ENCODE results near the gene KCNH3. TPM values are rescaled to one million over a fixed set of nuclear protein-coding genes. Genes with fewer than 3 reads are reported as not detected.

Gene KCNH3
- total RNA-seq, 2 experiments from 2014 or later: 0.58 to 0.90 TPM

DNA sequence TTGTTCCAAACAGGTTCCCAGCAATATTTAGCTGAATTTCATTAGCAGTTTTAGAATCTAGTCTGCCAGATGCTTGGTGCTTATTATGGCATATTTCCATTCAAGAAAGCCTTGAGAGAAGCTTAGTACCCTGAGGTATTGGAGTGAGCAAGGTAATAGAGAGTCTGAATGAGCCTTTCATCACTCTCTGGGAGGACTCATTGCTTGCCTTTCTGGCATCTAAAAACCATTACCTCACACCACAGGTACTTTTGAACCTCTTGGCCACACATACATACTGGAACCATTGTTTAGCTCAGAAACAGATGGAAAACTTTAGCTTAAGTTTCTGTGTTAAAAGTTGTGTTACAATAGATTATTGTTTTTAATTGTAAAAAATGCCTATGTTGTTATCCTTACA, 27.4 kb upstream of the KCNH3 start:
- no peak for DNase-seq
- Mint-ChIP-seq H3K27me3 (no peaks in the 10 kb centered on the region), H3K4me3 (no peak overlapping the region), H3K9me3 (no peaks in the 10 kb centered on the region), H3K4me1 (peaks cover 1% of the 10 kb centered on the region), H3K27ac (no peak overlapping the region), H3K36me3 (ENCODE audit: low read depth) (no peaks in the 10 kb centered on the region)
- CTCF ChIA-PET: interaction anchor here (0.5 to 7.3 kb wide), 6 partner anchors 9 to 361 kb away, joined by 3 to 237 read pairs (median 6); partner anchors contain the start of gene DNAJC22
- POLR2A ChIA-PET: interaction anchor here (1.6 to 2.6 kb wide), 2 partner anchors 144 to 153 kb away, joined by 7 to 8 read pairs; partner anchors contain the start of gene SPATS2

DNA sequence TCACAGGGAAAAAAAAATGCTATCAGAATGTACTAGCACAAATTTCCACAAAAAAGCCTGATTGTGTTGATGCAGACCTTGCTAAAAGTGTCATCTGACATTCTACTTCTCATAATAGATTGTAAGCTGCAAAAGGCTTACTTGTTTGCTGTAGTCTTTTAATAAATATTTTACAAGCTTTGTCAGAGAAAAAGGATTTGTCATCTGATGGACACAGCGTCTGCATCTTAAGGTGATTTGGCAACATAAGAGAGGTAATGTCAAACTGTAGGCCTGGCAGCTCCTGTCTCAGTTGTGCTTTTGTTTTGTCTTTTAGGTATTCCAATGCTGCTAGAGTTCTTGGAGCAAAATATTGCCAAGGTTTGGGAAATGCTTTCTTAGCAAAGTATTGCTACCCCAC, 26.3 kb upstream of the KCNH3 start:
- CTCF ChIA-PET: interaction anchor here (0.6 to 7.3 kb wide), 13 partner anchors 10 to 224 kb away, joined by 3 to 237 read pairs (median 4); partner anchors contain the start of genes DNAJC22 and TROAP
- POLR2A ChIA-PET: interaction anchor here (1.0 to 2.6 kb wide), 2 partner anchors 146 to 154 kb away, joined by 3 to 8 read pairs; no protein-coding TSS in a partner anchor
- Mint-ChIP-seq H3K27ac (no peak overlapping the region), H3K9me3 (no peaks in the 10 kb centered on the region), H3K4me1 (peaks cover 1% of the 10 kb centered on the region), H3K27me3 (no peaks in the 10 kb centered on the region), H3K4me3 (no peak overlapping the region), H3K36me3 (ENCODE audit: low read depth) (no peaks in the 10 kb centered on the region)
- DNase-seq: no peak

DNA sequence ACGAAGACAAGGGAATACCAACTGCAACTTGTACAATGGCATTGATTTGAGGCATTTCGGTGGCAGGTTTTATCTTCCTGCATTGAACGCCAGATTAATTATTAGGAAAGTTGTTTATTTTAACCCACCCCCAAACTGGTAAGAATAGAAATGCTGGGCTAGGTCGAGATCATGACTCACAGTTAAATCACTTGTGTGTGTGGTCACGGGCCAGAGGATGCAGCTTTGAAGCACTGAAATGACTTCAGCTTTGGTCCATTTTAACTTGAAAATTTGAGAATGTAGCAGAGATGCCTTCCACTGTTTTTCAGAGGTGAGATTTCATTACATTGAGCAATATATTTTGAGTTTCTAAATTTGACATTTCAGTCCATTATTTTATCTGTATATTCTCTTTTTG, 23.6 kb upstream of the KCNH3 start:
- POLR2A ChIA-PET: interaction anchor here (2.8 kb wide), 1 partner anchor 157 kb away, joined by 14 read pairs; no protein-coding TSS in a partner anchor
- no peak overlapping the region for H3K27ac Mint-ChIP-seq
- CTCF ChIA-PET: interaction anchor here (0.5 to 7.3 kb wide), 11 partner anchors 11 to 168 kb away, joined by 3 to 237 read pairs (median 4); partner anchors contain the start of genes DNAJC22 and SPATS2
- no peaks in the 10 kb centered on the region for H3K27me3 Mint-ChIP-seq
- no peaks in the 10 kb centered on the region for H3K36me3 Mint-ChIP-seq (ENCODE audit: low read depth)
- H3K4me3 Mint-ChIP-seq: no peak overlapping the region
- H3K9me3 Mint-ChIP-seq: no peaks in the 10 kb centered on the region
- no peak for DNase-seq
- peaks cover 1% of the 10 kb centered on the region for H3K4me1 Mint-ChIP-seq

DNA sequence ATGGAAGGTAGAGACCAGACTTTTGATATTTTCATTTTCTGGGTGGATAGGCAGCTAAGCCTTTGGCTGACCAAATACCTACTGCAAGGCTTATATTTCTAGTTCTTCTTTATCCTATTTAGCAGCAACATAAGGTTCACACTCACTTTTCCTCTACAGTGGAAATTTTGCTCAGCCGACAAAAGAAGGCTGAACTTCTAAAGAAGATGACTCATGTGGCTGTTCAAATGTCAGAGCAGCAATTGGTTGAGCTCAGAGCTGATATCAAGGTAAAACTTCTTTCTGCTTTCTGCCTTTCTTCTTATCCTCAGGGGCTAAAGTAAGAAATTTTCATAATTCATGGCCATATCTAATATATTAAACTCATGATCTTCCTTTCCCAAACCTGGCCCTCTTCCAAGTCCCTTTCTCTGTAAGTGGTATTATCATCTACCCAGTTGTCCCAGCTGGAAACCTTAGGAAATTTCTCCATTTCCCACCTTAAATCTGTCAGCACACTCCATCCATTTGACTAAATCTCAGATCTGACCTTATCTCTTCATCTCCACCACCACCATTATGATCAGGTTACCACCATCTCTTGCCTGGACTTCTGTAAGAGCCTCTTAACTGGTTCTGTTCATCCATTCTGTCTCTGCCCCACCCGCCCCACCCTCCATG, 19.8 kb upstream of the KCNH3 start:
- ChIA-PET CTCF (interaction anchor here (0.6 to 4.9 kb wide), 4 partner anchors 10 to 177 kb away, joined by 3 to 53 read pairs (median 4); no protein-coding TSS in a partner anchor), POLR2A (no interaction called here)
- Mint-ChIP-seq H3K4me3 (no peak overlapping the region), H3K4me1 (peaks cover 1% of the 10 kb centered on the region), H3K27ac (no peak overlapping the region), H3K9me3 (no peaks in the 10 kb centered on the region), H3K36me3 (ENCODE audit: low read depth) (no peaks in the 10 kb centered on the region), H3K27me3 (no peaks in the 10 kb centered on the region)
- no peak for DNase-seq

DNA sequence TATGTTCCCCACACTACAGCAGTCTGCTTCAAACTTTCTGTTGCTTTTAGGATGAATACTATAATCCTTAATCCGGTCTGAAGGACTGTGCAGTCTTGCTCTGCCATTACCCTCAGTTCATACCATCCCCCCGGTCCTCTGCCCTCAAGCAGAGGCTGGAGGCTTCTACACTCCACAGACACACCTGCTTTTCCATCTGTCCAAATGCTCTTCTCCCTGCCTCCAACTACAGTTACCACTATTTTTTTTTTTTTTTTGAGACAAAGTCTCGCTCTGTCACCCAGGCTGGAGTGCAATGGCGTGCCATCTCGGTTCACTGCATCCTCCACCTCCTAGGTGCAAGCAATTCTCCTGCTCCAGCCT, 19.3 kb upstream of the KCNH3 start:
- Mint-ChIP-seq H3K4me3 (no peak overlapping the region), H3K36me3 (ENCODE audit: low read depth) (no peaks in the 10 kb centered on the region), H3K27ac (no peak overlapping the region), H3K27me3 (no peaks in the 10 kb centered on the region), H3K4me1 (peaks cover 1% of the 10 kb centered on the region), H3K9me3 (no peaks in the 10 kb centered on the region)
- no peak for DNase-seq
- CTCF ChIA-PET: interaction anchor here (0.6 to 4.9 kb wide), 4 partner anchors 10 to 177 kb away, joined by 3 to 53 read pairs (median 4); no protein-coding TSS in a partner anchor
- POLR2A ChIA-PET: no interaction called here

DNA sequence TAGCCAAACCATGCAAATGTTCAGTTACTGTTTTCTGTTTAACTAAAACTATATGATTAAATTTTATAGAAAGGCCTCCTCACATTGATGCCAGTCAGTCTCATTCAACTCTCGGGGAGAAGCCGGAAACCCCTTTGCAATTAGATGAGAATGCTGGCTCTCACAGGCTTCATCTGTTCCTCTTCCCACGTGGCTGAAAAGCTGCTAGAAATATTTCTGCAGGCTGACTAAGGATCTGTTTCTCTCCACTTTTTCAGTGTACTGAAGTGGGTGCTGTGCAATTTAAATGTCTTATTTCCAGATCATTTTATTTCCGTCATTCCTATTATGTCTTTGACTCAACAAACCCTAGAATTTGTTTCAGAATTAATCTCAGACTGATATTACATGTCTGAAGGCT, 17.4 kb upstream of the KCNH3 start:
- no peaks in the 10 kb centered on the region for H3K4me1 Mint-ChIP-seq
- ChIA-PET POLR2A (no interaction called here), CTCF (no interaction called here)
- no peak for DNase-seq
- H3K27ac Mint-ChIP-seq: no peak overlapping the region
- no peaks in the 10 kb centered on the region for H3K9me3 Mint-ChIP-seq
- peaks cover 2% of the 10 kb centered on the region for H3K36me3 Mint-ChIP-seq (ENCODE audit: low read depth)
- H3K4me3 Mint-ChIP-seq: no peak overlapping the region
- H3K27me3 Mint-ChIP-seq: no peaks in the 10 kb centered on the region

DNA sequence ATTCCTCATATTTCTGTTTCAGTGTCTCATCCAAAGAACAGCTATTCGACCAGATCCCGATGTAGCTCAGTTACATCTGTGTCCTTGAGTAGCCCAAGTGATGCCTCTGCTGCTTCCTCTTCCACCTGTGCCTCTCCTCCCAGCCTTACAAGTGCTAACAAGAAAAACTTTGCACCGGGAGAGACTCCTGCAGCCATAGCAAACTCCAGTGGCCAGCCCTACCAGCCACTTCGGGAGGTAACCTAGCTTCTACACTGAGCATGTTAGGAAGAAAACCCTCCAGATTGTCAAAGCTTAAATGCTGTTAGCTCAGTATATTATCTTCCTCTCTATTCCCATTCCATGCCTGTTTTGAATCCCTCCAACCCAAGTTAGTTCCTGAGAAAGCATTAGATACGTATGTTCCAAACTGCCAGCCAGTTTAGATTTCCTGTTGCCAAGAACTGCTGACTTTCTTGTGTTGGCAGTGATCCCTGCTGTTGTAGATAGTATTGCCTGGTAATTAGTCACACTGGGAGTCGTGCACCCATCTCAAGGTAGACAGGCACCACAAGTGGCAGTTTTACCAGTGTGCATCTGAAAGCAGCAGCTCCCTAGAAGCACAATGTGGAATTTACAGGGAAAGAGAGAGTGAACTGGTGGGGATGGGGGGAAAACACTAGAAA, 14.0 kb upstream of the KCNH3 start:
- Mint-ChIP-seq H3K4me1 (no peaks in the 10 kb centered on the region), H3K27me3 (no peaks in the 10 kb centered on the region), H3K4me3 (no peak overlapping the region), H3K36me3 (ENCODE audit: low read depth) (peaks cover 3% of the 10 kb centered on the region), H3K9me3 (no peaks in the 10 kb centered on the region), H3K27ac (no peak overlapping the region)
- no peak for DNase-seq
- CTCF ChIA-PET: interaction anchor here (1.1 to 1.2 kb wide), 2 partner anchors 26 to 167 kb away, joined by 3 read pairs; no protein-coding TSS in a partner anchor
- POLR2A ChIA-PET: no interaction called here

DNA sequence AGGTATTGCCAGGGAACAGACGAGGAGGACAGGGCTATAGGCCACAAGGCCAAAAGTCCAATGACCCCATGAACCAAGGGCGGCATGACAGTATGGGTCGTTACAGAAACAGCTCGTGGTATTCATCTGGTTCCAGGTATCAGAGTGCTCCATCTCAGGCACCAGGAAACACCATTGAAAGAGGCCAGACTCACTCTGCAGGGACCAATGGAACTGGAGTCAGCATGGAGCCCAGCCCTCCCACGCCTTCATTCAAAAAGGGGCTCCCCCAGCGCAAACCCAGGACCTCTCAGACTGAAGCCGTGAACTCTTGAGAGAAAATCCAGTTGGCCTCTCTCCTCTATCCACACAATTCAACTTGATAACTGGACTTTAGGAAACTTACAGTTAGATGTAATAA, 12.9 kb upstream of the KCNH3 start:
- ChIA-PET POLR2A (no interaction called here), CTCF (interaction anchor here (1.9 kb wide), 1 partner anchor 179 kb away, joined by 4 read pairs; the partner anchor contains the start of gene DNAJC22)
- no peaks in the 10 kb centered on the region for H3K27me3 Mint-ChIP-seq
- H3K4me3 Mint-ChIP-seq: no peak overlapping the region
- H3K27ac Mint-ChIP-seq: no peak overlapping the region
- peaks cover 3% of the 10 kb centered on the region for H3K36me3 Mint-ChIP-seq (ENCODE audit: low read depth)
- no peaks in the 10 kb centered on the region for H3K9me3 Mint-ChIP-seq
- H3K4me1 Mint-ChIP-seq: no peaks in the 10 kb centered on the region
- DNase-seq: no peak

DNA sequence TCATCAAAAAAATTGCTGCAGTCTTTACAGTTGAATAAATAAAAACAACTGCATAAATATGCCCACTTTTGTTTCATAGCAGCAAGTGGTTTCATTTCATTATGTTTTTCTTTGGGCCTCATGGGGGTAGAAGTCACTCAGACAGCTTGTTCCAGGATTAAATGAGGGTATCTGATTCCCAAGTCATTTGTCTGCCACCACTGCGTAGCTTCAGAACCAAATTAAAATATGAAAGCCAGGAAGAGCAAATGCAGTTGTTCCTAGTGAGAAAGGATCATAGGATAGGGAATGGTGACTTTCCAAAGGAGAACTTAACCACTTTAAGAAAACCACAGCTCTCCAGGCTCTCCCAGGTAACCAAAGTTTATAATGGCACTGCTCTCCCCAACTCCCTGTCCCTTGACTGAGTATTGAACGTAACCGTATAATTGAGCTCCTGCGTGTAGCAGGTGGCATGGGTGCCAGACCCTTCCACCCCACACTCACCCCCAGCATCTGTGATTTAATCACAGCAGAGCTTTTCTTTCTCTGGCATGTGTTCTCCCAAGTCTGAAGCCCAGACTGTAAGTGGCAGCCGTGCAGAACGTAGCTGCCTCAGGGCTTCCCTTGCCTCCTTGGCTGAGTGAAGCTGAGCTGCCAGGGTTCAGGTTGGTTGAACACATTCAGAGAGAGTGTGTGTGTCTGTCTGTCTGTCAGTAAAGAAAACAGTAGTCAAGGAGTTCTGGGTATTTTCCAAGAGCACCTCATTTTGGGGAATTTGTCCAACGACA, 11.3 kb upstream of the KCNH3 start:
- CTCF ChIA-PET: interaction anchor here (1.1 to 1.9 kb wide), 4 partner anchors 54 to 231 kb away, joined by 3 to 5 read pairs (median 4); partner anchors contain the start of gene DNAJC22
- H3K27me3 Mint-ChIP-seq: no peaks in the 10 kb centered on the region
- no peak overlapping the region for H3K4me3 Mint-ChIP-seq
- no peaks in the 10 kb centered on the region for H3K9me3 Mint-ChIP-seq
- peaks cover 3% of the 10 kb centered on the region for H3K36me3 Mint-ChIP-seq (ENCODE audit: low read depth)
- no peak for DNase-seq
- no peaks in the 10 kb centered on the region for H3K4me1 Mint-ChIP-seq
- no peak overlapping the region for H3K27ac Mint-ChIP-seq
- POLR2A ChIA-PET: no interaction called here

DNA sequence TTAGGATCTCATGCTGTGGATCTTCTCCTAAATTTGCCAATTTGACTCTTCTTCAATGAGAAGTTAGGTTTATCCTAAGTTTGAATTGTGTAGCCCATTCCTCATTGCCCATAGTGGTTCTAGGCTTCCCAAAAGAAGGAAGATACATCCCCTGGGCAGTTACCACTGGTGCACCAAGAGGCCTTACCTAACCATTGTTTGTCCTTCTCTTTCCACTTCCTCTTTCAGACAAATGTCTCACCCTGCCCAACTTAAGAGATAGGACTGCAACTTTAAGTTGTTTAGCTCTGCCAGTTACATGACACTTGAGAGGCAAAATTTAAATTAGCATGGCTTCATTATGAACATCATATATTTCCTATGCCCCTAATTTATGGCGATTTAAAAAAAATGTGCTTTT, 9.4 kb upstream of the KCNH3 start:
- Mint-ChIP-seq H3K27me3 (no peaks in the 10 kb centered on the region), H3K4me3 (no peak overlapping the region), H3K27ac (no peak overlapping the region), H3K9me3 (no peaks in the 10 kb centered on the region), H3K4me1 (no peaks in the 10 kb centered on the region), H3K36me3 (ENCODE audit: low read depth) (peaks cover 3% of the 10 kb centered on the region)
- CTCF ChIA-PET: interaction anchor here (0.6 to 1.0 kb wide), 3 partner anchors 10 to 171 kb away, joined by 3 read pairs; no protein-coding TSS in a partner anchor
- POLR2A ChIA-PET: no interaction called here
- no peak for DNase-seq

DNA sequence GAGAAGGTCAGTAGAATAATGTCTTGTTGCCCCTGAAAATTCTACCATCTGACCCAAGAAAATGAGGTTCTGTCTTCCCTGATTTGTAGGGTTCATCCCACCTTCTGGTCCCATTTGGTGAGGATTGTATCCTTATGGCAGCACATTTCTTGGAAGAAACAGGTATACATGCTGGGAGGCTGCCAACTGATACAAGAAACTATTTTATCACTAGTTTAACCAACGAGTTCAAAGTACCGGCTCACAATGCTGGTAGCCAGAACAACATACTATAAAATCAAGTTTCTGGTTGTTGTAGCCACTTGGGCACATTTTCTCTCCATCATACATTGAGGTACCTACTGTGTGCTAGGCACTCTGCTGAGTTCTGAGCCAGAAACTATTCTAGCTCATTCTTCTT, 7.1 kb upstream of the KCNH3 start:
- Mint-ChIP-seq H3K36me3 (ENCODE audit: low read depth) (no peaks in the 10 kb centered on the region), H3K27me3 (peaks cover 14% of the 10 kb centered on the region), H3K27ac (no peak overlapping the region), H3K4me3 (no peak overlapping the region), H3K9me3 (no peaks in the 10 kb centered on the region), H3K4me1 (no peaks in the 10 kb centered on the region)
- DNase-seq: no peak
- ChIA-PET POLR2A (interaction anchor here (1.0 kb wide), 1 partner anchor 165 kb away, joined by 3 read pairs; no protein-coding TSS in a partner anchor), CTCF (interaction anchor here (1.1 to 2.5 kb wide), 3 partner anchors 17 to 174 kb away, joined by 3 to 8 read pairs (median 7); no protein-coding TSS in a partner anchor)

DNA sequence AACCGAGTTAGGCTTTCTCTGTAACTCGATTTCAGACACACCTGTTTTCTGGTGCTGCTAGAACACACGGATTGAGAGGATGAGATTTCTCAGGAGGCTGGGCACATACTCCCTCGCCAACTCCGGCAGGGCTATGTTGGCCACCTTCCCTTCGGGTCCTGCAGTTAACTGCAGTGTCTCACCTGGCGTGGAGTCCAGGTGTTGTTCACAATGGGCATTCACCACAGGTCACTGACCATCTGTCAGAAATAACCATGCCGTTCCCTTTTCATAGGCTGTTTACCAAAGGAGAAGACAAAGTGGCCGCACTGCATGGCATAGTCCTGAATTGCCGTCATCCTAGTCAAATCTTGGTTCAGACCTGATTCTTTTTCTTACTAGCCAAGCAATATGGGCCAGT, 5.5 kb upstream of the KCNH3 start:
- Mint-ChIP-seq H3K9me3 (no peaks in the 10 kb centered on the region), H3K4me1 (peaks cover 7% of the 10 kb centered on the region), H3K27ac (no peak overlapping the region), H3K36me3 (ENCODE audit: low read depth) (no peaks in the 10 kb centered on the region), H3K4me3 (no peak overlapping the region), H3K27me3 (peaks cover 27% of the 10 kb centered on the region)
- ChIA-PET CTCF (interaction anchor here (0.7 to 2.5 kb wide), 2 partner anchors 46 to 176 kb away, joined by 3 to 8 read pairs; no protein-coding TSS in a partner anchor), POLR2A (no interaction called here)
- DNase-seq: no peak

Measured in activated CD4-positive, alpha-beta memory T cell treated with anti-CD3 and anti-CD28 coated beads, Interleukin-2, amount 10 ng/mL, durations not matched to agents 7 days and 5 days (primary cell).